ENCODE results near the gene EYA2. TPM values are rescaled to one million over a fixed set of nuclear protein-coding genes. Genes with fewer than 3 reads are reported as not detected.

Gene EYA2
- total RNA-seq, 1 donor: 17.7 TPM

- DNase-seq (ENCODE audit: insufficient read length, low spot score, missing footprints): no peak
- Histone ChIP-seq H3K79me2 (ENCODE audit: insufficient read depth, low read length) (no peaks in the 10 kb centered on the region), H3K9me3 (ENCODE audit: low read depth, low read length) (no peaks in the 10 kb centered on the region), H3K27me3 (ENCODE audit: insufficient read depth, low read length) (no peaks in the 10 kb centered on the region), H2AFZ (ENCODE audit: low read length) (no peak overlapping the region), H3K27ac (ENCODE audit: low read depth, low read length) (no peak overlapping the region), H4K20me1 (ENCODE audit: insufficient read depth, low read length) (no peaks in the 10 kb centered on the region), H3K4me3 (ENCODE audit: insufficient read depth, low read length) (no peak overlapping the region), H3K4me1 (ENCODE audit: insufficient read depth, low read length) (no peaks in the 10 kb centered on the region), H3K4me2 (ENCODE audit: insufficient read depth, low read length) (no peak overlapping the region), H3K36me3 (ENCODE audit: insufficient read depth, low read length) (no peaks in the 10 kb centered on the region)
- TF ChIP-seq CTCF (IDR thresholded peaks at IDR 0.05; ENCODE audit: extremely low read depth, low read depth, low read length): no peak
Measured at GRCh38 chr20:47036091-47036870, 141.6 kb downstream of the EYA2 start.

GRCh38 chr20:47038566-47039560 is 144.2 kb downstream of the EYA2 start:
- H3K4me1 ChIP-seq (ENCODE audit: insufficient read depth, low read length): peaks cover 8% of the 10 kb centered on the region
- no peaks in the 10 kb centered on the region for H3K9me3 ChIP-seq (ENCODE audit: low read depth, low read length)
- H4K20me1 ChIP-seq (ENCODE audit: insufficient read depth, low read length): no peaks in the 10 kb centered on the region
- no peak overlapping the region for H3K4me3 ChIP-seq (ENCODE audit: insufficient read depth, low read length)
- DNase-seq (ENCODE audit: insufficient read length, low spot score, missing footprints): no peak
- no peak overlapping the region for H3K27ac ChIP-seq (ENCODE audit: low read depth, low read length)
- no peaks in the 10 kb centered on the region for H3K27me3 ChIP-seq (ENCODE audit: insufficient read depth, low read length)
- no peaks in the 10 kb centered on the region for H3K79me2 ChIP-seq (ENCODE audit: insufficient read depth, low read length)
- H2AFZ ChIP-seq (ENCODE audit: low read length): peak overlapping the region; percentile 54
- peak overlapping the region; percentile 41 for H3K4me2 ChIP-seq (ENCODE audit: insufficient read depth, low read length)
- TF ChIP-seq CTCF (IDR thresholded peaks at IDR 0.05; ENCODE audit: extremely low read depth, low read depth, low read length): no peak
- H3K36me3 ChIP-seq (ENCODE audit: insufficient read depth, low read length): no peaks in the 10 kb centered on the region

GRCh38 chr20:47040506-47041125 is 146.0 kb downstream of the EYA2 start:
- H3K27me3 ChIP-seq (ENCODE audit: insufficient read depth, low read length): no peaks in the 10 kb centered on the region
- no peak overlapping the region for H2AFZ ChIP-seq (ENCODE audit: low read length)
- H4K20me1 ChIP-seq (ENCODE audit: insufficient read depth, low read length): no peaks in the 10 kb centered on the region
- peaks cover 5% of the 10 kb centered on the region for H3K9me3 ChIP-seq (ENCODE audit: low read depth, low read length)
- H3K4me2 ChIP-seq (ENCODE audit: insufficient read depth, low read length): no peak overlapping the region
- H3K4me1 ChIP-seq (ENCODE audit: insufficient read depth, low read length): peaks cover 8% of the 10 kb centered on the region
- no peaks in the 10 kb centered on the region for H3K36me3 ChIP-seq (ENCODE audit: insufficient read depth, low read length)
- DNase-seq (ENCODE audit: insufficient read length, low spot score, missing footprints): no peak
- TF ChIP-seq CTCF (IDR thresholded peaks at IDR 0.05; ENCODE audit: extremely low read depth, low read depth, low read length): no peak
- no peak overlapping the region for H3K27ac ChIP-seq (ENCODE audit: low read depth, low read length)
- H3K79me2 ChIP-seq (ENCODE audit: insufficient read depth, low read length): no peaks in the 10 kb centered on the region
- no peak overlapping the region for H3K4me3 ChIP-seq (ENCODE audit: insufficient read depth, low read length)
